ENCODE data around the gene UBA7. TPM values are rescaled to one million over a fixed set of nuclear protein-coding genes. Genes with fewer than 3 reads are reported as not detected.
"Not testable (repeated sequence)": the region's sequence is repeated elsewhere in the genome, so short reads cannot be mapped to it uniquely, and the experiment has no call there.

The UBA7 gene
- total RNA-seq, 1 experiment from 2014 or later, result 0.85 TPM

- DNase-seq, result no peak
- H3K27me3 ChIP-seq, result no peaks in the 10 kb centered on the region
Measured at GRCh38 chr3:49826016-49826415, 12.3 kb upstream of the UBA7 start.

GRCh38 chr3:49823131-49823530, 9.4 kb upstream of the UBA7 start:
- not testable (repeated sequence) for H3K4me3 ChIP-seq; H3K27ac ChIP-seq; H3K36me3 ChIP-seq; H3K9me3 ChIP-seq (replicated peaks); DNase-seq; H3K4me1 ChIP-seq; H3K27me3 ChIP-seq

More at GRCh38 chr3:49826016-49826415, 12.3 kb upstream of the UBA7 start:
- 0 out of 2 replicates have a peak, but pooled peaks cover 6% of the 10 kb centered on the region for H3K36me3 ChIP-seq
- no peaks in the 10 kb centered on the region for H3K9me3 ChIP-seq (replicated peaks)
- H3K4me1 ChIP-seq, result no peaks in the 10 kb centered on the region
- H3K27ac ChIP-seq, result no peak overlapping the region
- no peak overlapping the region for H3K4me3 ChIP-seq

- no peak for DNase-seq
- H3K4me1 ChIP-seq, result no peaks in the 10 kb centered on the region
- H3K27me3 ChIP-seq, result no peaks in the 10 kb centered on the region
- no peaks in the 10 kb centered on the region for H3K9me3 ChIP-seq (replicated peaks)
- H3K27ac ChIP-seq, result no peak overlapping the region
- H3K36me3 ChIP-seq, result no peaks in the 10 kb centered on the region
- no peak overlapping the region for H3K4me3 ChIP-seq
Measured at GRCh38 chr3:49812916-49813496, 747 bp downstream of the UBA7 start.

- Histone ChIP-seq H3K9me3 (replicated peaks) (no peaks in the 10 kb centered on the region), H3K4me1 (peaks cover 18% of the 10 kb centered on the region), H3K36me3 (no peaks in the 10 kb centered on the region), H3K4me3 (no peak overlapping the region), H3K27me3 (no peaks in the 10 kb centered on the region), H3K27ac (no peak overlapping the region)
- DNase-seq, result no peak
Measured at GRCh38 chr3:49807431-49808114, 6.2 kb downstream of the UBA7 start.

- no peak for DNase-seq
- H3K27ac ChIP-seq, result no peak overlapping the region
- no peaks in the 10 kb centered on the region for H3K9me3 ChIP-seq (replicated peaks)
- H3K4me3 ChIP-seq, result no peak overlapping the region
- H3K27me3 ChIP-seq, result no peaks in the 10 kb centered on the region
- H3K4me1 ChIP-seq, result peaks cover 18% of the 10 kb centered on the region
- no peaks in the 10 kb centered on the region for H3K36me3 ChIP-seq
Measured at GRCh38 chr3:49806850-49807249, 6.9 kb downstream of the UBA7 start.

GRCh38 chr3:49805897-49806701, 7.7 kb downstream of the UBA7 start:
- H3K27me3 ChIP-seq, result no peaks in the 10 kb centered on the region
- H3K4me3 ChIP-seq, result no peak overlapping the region
- no peak for DNase-seq
- H3K9me3 ChIP-seq (replicated peaks), result no peaks in the 10 kb centered on the region
- H3K4me1 ChIP-seq, result peaks cover 18% of the 10 kb centered on the region
- no peaks in the 10 kb centered on the region for H3K36me3 ChIP-seq
- no peak overlapping the region for H3K27ac ChIP-seq

GRCh38 chr3:49805367-49805782, 8.4 kb downstream of the UBA7 start:
- Histone ChIP-seq H3K4me3 (no peak overlapping the region), H3K9me3 (replicated peaks) (no peaks in the 10 kb centered on the region), H3K27me3 (no peaks in the 10 kb centered on the region), H3K4me1 (peaks cover 18% of the 10 kb centered on the region), H3K27ac (no peak overlapping the region), H3K36me3 (no peaks in the 10 kb centered on the region)
- peak; percentile 53 to 61 for DNase-seq

GRCh38 chr3:49804141-49805041, 9.4 kb downstream of the UBA7 start:
- DNase-seq, result no peak
- no peaks in the 10 kb centered on the region for H3K36me3 ChIP-seq
- no peak overlapping the region for H3K27ac ChIP-seq
- no peaks in the 10 kb centered on the region for H3K9me3 ChIP-seq (replicated peaks)
- H3K4me3 ChIP-seq, result no peak overlapping the region; the same call in 1 of the 2 replicates
- no peaks in the 10 kb centered on the region for H3K27me3 ChIP-seq
- peaks cover 18% of the 10 kb centered on the region for H3K4me1 ChIP-seq

GRCh38 chr3:49803465-49804140, 10.2 kb downstream of the UBA7 start:
- H3K9me3 ChIP-seq (replicated peaks), result no peaks in the 10 kb centered on the region
- peaks cover 18% of the 10 kb centered on the region for H3K4me1 ChIP-seq
- H3K27ac ChIP-seq, result no peak overlapping the region

GRCh38 chr3:49802719-49803464, 10.9 kb downstream of the UBA7 start, which contains the start of gene INKA1:
Gene INKA1 (plus strand): TSS chr3:49803261. CDS start chr3:49803393, 132 bp downstream.
- Histone ChIP-seq H3K36me3 (no peaks in the 10 kb centered on the region), H3K27me3 (no peaks in the 10 kb centered on the region), H3K4me3 (peak within 1 kb of the TSS; percentile 79), H3K27ac (no peak within 1 kb of the TSS), H3K4me1 (peaks cover 18% of the 10 kb centered on the region), H3K9me3 (replicated peaks) (no peaks in the 10 kb centered on the region)
- DNase-seq, result peak; percentile 82 to 88

More at GRCh38 chr3:49803465-49804140, 10.2 kb downstream of the UBA7 start:
- peak overlapping the region; percentile 79 for H3K4me3 ChIP-seq
- no peaks in the 10 kb centered on the region for H3K36me3 ChIP-seq
- H3K27me3 ChIP-seq, result no peaks in the 10 kb centered on the region
- DNase-seq, result peak; percentile 60 to 67

- no peak for DNase-seq
- Histone ChIP-seq H3K9me3 (replicated peaks) (no peaks in the 10 kb centered on the region), H3K27me3 (no peaks in the 10 kb centered on the region), H3K36me3 (no peaks in the 10 kb centered on the region), H3K4me1 (peaks cover 14% of the 10 kb centered on the region), H3K27ac (no peak overlapping the region), H3K4me3 (no peak overlapping the region)
Measured at GRCh38 chr3:49801160-49801559, 12.6 kb downstream of the UBA7 start.

GRCh38 chr3:49799761-49800160, 14.0 kb downstream of the UBA7 start, which contains the start of gene CDHR4:
Gene CDHR4 (minus strand): TSS chr3:49799873. CDS start chr3:49799812, 61 bp downstream.
- 0 out of 2 replicates have a peak, but pooled peaks cover 4% of the 10 kb centered on the region for H3K4me1 ChIP-seq
- H3K9me3 ChIP-seq (replicated peaks), result no peaks in the 10 kb centered on the region
- no peak for DNase-seq
- no peak within 1 kb of the TSS for H3K4me3 ChIP-seq
- no peak within 1 kb of the TSS for H3K27ac ChIP-seq
- no peaks in the 10 kb centered on the region for H3K36me3 ChIP-seq
- H3K27me3 ChIP-seq, result no peaks in the 10 kb centered on the region

GRCh38 chr3:49799105-49799504, 14.6 kb downstream of the UBA7 start:
- Histone ChIP-seq H3K36me3 (no peaks in the 10 kb centered on the region), H3K9me3 (replicated peaks) (no peaks in the 10 kb centered on the region), H3K4me1 (0 out of 2 replicates have a peak, but pooled peaks cover 4% of the 10 kb centered on the region), H3K27ac (no peak overlapping the region), H3K4me3 (no peak overlapping the region), H3K27me3 (no peaks in the 10 kb centered on the region)
- DNase-seq, result no peak
